Urothelium cell line (cell line): ENCODE results near the gene OR2L2.
A peak's percentile ranks its signal among the peaks of the same experiment; 100 is the strongest.
"Not testable (repeated sequence)": the region's sequence is repeated elsewhere in the genome, so short reads cannot be mapped to it uniquely, and the experiment has no call there.

Experiments
- DNase-seq: peaks from one replicate; pipeline ENCODE4 v3.0.0; 2011; ENCODE audit warnings: low spot score, mixed read lengths
- FAIRE-seq: peaks from 2 replicates; lab custom pipeline; 2011; peaks lifted over from hg19 to GRCh38; lab: Jason Lieb, UNC

OR2L2 gene

DNA sequence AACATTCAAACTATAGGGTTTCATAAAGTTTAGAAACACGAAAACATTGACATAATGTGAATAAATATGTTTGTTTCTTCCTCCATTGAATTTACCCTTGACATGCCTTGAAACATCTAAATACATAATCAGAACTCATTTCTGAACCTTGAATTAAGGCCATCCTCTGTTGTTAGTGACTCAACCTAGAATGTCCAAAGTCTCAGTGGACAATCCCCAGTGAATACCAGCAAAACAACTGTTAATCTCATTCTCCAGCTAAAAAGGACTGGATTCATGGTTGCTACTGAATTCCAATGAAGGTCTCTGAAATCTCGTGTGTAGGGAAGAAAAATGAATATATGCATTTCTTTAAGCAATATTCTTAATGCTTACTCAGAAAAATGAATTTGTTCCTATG lies at the start of gene OR2L2:
Gene OR2L2 (plus strand): TSS at position 301 of the 400 bp plus-strand sequence. CDS start 8,198 bp downstream, outside the sequence.
- FAIRE-seq = no peak

DNA sequence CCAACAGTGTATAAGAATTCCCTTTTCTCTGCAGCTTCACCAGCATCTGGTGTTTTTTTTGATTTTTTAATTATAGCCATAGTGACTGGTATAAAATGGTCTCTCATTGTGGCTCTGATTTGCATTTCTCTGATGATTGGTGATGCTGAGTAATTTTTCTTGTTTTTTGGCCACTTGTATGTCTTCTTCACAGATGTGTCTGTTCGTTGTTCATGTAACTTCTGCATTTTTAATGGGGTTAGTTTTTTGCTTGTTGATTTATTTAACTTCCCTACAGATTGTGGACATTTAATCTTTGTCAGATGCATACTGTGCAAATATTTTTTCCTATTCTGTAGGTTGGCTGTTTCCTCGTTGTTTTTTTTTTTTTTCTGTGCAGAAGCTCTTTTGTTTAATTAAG lies 36.9 kb upstream of the OR2L2 start:
- DNase-seq = no peak
- no peak for FAIRE-seq

More for the DNA sequence above, at the start of gene OR2L2:
- no peak for DNase-seq

DNA sequence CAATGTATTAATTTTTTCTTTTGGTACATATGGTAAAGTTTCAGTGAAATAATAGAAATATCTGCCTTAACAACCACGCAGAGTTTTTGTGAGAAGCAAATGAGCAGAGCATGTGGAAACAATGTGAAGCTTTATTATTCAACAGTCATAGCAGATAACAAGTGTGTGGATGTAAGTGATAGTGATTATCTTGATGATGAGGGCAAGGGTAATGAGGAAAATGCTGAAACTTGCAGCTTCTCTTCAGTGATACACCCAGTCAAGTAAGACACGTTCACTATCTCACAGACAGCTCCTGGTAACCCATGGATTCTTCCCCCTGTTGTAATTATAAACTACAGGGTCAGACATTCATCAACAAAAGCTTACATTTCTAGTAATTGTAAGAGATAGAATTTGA lies 31.1 kb upstream of the OR2L2 start:
- FAIRE-seq = no peak

DNA sequence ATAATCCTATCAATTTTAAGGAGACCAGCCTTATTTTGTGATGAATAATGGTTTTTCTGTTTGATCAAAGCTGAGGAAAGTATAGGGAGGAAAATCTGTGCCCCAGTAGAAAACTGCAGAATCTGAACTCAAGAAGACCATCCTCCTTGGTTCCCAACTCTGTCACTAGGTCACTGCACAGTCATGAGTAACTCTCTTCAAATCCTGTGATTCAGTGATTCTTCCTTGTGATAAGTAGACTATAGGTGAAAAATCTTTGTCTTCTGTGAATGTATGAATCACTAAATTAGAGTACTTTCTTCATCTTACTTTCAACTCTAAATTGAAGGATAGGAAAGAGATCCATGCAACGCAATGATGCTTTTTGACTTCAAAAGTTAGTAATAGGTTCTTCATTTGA lies 29.7 kb upstream of the OR2L2 start:
- FAIRE-seq = no peak
- no peak for DNase-seq

More for the DNA sequence above, 31.1 kb upstream of the OR2L2 start:
- DNase-seq = no peak

GRCh38 chr1:248007778-248008177 lies 22.1 kb upstream of the OR2L2 start:
- no peak for DNase-seq
- FAIRE-seq = no peak

DNA sequence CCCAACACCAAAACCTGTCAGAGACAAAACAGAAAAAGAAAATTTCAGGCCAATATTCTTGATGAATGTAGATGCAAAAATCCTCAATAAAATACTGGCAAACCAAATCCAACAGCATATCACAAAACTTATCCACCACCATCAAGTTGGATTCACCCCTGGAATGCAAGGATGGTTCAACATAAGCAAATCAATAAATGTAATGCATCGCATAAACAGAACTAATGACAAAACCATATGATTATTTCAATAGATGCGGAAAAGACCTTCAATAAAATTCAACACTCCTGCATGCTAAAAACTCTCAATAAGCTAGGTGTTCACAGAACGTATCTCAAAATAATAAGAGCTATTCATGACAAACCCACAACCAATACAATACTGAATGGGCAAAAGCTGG lies 20.2 kb upstream of the OR2L2 start:
- DNase-seq (no peak), FAIRE-seq (no peak)

DNA sequence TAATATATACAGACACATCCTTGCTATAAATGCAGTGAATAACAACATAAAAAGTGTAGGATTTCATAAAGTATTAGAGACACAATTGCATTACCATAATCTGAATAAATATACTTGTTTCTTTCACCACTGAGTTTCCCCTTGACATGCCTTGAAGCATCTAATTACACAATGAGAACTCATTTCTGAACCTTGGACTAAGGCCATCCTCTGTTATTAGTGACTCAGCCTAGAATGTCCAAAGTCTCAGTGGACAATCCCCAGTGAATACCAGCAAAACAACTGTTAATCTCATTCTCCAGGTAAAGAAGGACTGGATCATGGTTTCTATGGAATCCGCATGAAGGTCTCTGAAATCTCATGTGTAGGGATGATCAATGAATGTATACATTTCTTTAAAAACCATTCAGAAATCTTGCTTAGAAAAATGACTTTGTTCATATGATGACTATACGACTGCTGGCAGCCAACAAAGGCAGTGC lies 16.6 kb upstream of the OR2L2 start, which contains the start of gene OR2L5:
Gene OR2L5 (plus strand): TSS at position 432 of the 482 bp plus-strand sequence. CDS start 8,288 bp downstream, outside the sequence.
- no peak for DNase-seq

GRCh38 chr1:248015803-248016202 lies 14.1 kb upstream of the OR2L2 start:
- FAIRE-seq = no peak
- no peak for DNase-seq

More for the DNA sequence above, 16.6 kb upstream of the OR2L2 start, which contains the start of gene OR2L5:
- no peak for FAIRE-seq

DNA sequence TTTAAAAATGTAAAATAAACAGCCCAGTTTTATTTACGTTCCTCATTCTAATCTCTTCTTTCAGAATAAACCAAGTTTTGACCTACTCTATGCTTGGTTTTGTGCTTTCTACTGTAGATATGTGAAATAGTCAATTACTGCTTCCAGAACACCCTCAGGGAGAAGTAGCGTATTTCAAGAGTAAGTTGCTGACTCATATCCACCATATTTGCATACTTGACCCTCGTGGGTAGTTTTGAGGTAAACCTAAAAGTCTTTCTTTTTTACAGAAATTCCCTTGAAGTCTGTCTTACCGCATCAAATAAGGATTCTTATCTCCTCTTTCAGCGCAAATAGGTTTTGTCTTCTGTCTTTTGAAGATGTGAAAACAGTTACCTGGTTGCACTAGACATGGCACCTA lies 15.3 kb downstream of the OR2L2 start:
- DNase-seq = no peak
- FAIRE-seq = no peak

DNA sequence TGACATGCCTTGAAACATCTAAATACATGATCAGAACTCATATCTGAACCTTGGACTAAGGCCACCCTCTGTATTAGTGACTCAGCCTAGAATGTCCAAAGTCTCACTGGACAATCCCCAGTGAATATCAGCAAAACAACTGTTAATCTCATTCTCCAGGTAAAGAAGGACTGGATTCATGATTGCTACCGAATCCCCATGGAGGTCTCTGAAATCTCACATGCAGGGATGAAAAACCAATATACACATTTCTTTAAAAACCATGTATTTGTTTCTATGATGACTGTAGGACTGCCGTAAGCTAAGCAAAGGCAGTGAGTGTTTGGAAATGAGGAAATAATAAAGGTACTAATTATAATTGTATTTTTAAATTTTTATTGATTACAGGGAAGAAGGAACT lies 16.7 kb downstream of the OR2L2 start, which contains the start of gene OR2L3:
Gene OR2L3 (plus strand): TSS at position 301 of the 400 bp plus-strand sequence. CDS start 13,846 bp downstream, outside the sequence.
- FAIRE-seq = no peak

DNA sequence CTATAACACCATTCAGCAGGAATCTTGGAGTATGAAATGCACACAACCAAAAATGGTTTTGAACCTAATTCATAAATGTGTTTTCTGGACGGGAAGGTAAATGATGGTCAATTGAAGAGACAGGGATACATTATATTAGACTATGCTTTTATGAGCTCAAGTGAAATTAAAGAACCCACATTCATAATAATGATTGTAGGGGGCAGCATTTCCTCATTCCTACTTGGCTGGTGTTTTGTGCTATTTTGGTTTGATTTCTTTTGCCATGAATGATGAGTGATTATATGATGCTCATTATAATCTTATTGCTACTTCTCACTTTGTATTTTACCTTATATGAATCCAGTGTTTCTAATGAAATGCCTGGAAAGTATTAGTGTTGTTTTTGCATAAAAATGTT lies 17.1 kb downstream of the OR2L2 start:
- DNase-seq (no peak), FAIRE-seq (no peak)

More for the DNA sequence above, 16.7 kb downstream of the OR2L2 start, which contains the start of gene OR2L3:
- no peak for DNase-seq

- DNase-seq (no peak), FAIRE-seq (no peak)
Measured at GRCh38 chr1:248054671-248055070, 24.8 kb downstream of the OR2L2 start.

DNA sequence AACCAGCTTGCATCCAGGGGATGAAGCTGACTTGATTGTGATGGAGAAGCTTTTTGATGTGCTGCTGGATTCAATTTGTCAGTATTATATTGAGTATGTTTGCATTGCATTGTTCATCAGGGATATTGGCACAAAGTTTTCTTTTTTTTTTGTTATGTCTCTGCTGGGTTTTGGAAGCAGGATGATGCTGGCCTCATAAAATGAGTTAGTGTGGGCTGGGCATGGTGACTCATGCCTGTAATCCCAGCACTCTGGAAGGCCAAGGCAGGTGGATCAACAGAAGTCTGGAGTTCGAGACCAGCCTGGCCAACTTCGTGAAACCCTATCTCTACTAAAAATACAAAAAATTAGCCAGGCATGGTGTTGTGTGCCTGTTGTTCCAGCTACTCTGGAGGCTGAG lies 25.4 kb downstream of the OR2L2 start:
- DNase-seq = no peak
- no peak for FAIRE-seq

DNA sequence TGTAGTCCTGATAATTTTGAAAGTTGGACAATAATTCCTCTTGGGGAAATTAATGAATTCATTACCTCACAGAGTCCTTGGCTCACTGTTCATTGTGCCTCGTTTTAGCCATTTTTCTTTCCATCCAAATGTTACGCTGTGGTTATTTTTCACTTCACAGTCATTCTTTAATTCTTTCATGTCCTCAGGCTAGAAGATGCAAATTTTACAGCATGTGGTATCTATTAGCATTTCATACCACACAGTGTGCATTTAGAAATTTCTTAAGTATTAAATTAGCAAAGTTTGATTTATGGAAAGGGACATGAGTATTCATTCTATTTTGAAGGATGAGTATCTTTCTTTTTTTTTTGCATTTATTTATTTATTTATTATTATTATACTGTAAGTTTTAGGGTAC lies 35.2 kb downstream of the OR2L2 start:
- DNase-seq = no peak
- no peak for FAIRE-seq

DNA sequence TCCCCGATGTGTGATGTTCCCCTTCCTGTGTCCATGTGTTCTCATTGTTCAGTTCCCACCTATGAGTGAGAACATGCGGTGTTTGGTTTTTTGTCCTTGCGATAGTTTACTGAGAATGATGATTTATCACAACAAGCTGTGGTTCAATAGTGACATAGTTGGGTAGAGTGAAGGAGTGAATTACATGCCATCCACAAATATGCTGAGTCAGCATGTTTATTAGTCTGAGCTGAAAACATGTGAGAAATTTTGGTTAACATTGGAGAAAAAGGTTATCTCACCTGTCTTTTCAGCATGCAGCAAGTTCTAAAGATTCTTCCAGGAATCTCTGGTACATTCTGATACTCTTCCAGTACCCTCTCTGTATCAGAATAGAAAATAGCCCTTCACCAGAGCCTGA lies 35.7 kb downstream of the OR2L2 start:
- FAIRE-seq (no peak), DNase-seq (peak; percentile 2)

- FAIRE-seq, DNase-seq: not testable (repeated sequence)
Measured at GRCh38 chr1:248083864-248084263, 54.0 kb downstream of the OR2L2 start.
